Measurements from ENCODE around the gene ZNF609. TPM values are rescaled to one million over a fixed set of nuclear protein-coding genes. Genes with fewer than 3 reads are reported as not detected.

Gene ZNF609
- total RNA-seq, 1 donor from 2014 or later = 12.1 TPM

GRCh38 chr15:64730151-64730550, 269.8 kb downstream of the ZNF609 start:
- no peak for DNase-seq (ENCODE audit: low read depth in 2 of 2)

- peak in 1 of 2 donors; percentile 79 for DNase-seq (ENCODE audit: low read depth in 2 of 2)
Measured at GRCh38 chr15:64731012-64731804, 270.8 kb downstream of the ZNF609 start.

DNA sequence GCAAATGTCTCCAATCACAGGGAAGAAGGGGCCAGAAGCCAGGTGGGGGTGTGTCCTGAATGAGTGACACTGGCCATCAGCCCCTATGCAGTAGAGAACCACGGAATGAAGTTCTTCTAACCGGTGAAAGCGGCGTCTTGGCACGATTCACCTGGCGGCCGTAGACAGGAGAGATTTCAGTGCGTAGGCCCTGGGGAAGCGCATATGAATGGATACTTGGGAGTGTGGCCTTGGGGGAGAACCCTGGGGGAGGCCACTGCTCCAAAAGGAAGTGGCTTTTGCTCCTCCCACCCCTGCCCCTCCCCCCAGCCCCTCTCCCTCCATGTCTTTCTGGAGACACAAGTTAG, 271.4 kb downstream of the ZNF609 start:
- DNase-seq (ENCODE audit: low read depth in 2 of 2) = no peak

- no peak for DNase-seq (ENCODE audit: low read depth in 2 of 2)
Measured at GRCh38 chr15:64732156-64732860, 271.9 kb downstream of the ZNF609 start.

Other genes starting within 250 kb of the ZNF609 start
- gene CSNK1G1, start 104.4 kb upstream of the ZNF609 start, total RNA-seq = 17.1 and 19.7 TPM in 2 replicates
- 15.7 and 37.5 TPM in 2 replicates for gene PCLAF, start 79.1 kb upstream of the ZNF609 start, total RNA-seq
- gene TRIP4, start 72.7 kb upstream of the ZNF609 start, total RNA-seq = 8.6 and 10.9 TPM in 2 replicates

Data from dermis microvascular lymphatic vessel endothelial cell (primary cell).